Mucosa of descending colon (tissue), 3 donors: ENCODE results near the gene ELL2. TPM values are rescaled to one million over a fixed set of nuclear protein-coding genes. Genes with fewer than 3 reads are reported as not detected.

Experiments
- ATAC-seq: fragments of 200-7000 bp; cut with Tn5 transposase; one replicate; pipeline ENCODE4 v1.9.1; 2020; ENCODE audit warnings: mild to moderate bottlenecking, moderate library complexity
- DNase-seq, 3 donors: peaks; one replicate each; pipeline ENCODE4 v3.0.0-alpha.2; 2020
- H3K36me3 ChIP-seq: fragments of 200-600 bp; one replicate; pipeline ENCODE4 v1.8.0; 2021; ENCODE audit warnings: low read depth, mild to moderate bottlenecking
- H3K4me1 ChIP-seq: fragments of 200-600 bp; one replicate; pipeline ENCODE4 v1.8.0; 2021; ENCODE audit warnings: low read depth, mild to moderate bottlenecking
- H3K4me3 ChIP-seq: fragments of 200-600 bp; one replicate; pipeline ENCODE4 v1.8.0; 2021; ENCODE audit warnings: mild to moderate bottlenecking
- H3K9me3 ChIP-seq: fragments of 200-600 bp; one replicate; pipeline ENCODE4 v1.8.0; 2021; ENCODE audit warnings: mild to moderate bottlenecking
- CTCF ChIP-seq: fragments of 200-600 bp; IDR thresholded peaks from one replicate; pipeline ENCODE4 v1.8.0; 2022; ENCODE audit warnings: antibody characterized with exemption, mild to moderate bottlenecking
- intact Hi-C, 2 donors: fragments of 100-400 bp; cut with DNase I in 1 of 2; cut with micrococcal nuclease in 1 of 2; formaldehyde crosslinking; loops; one replicate each; pipeline versions ENCODE4 v1.11.0 to v1.11.1; 2022; cut with DNase I, micrococcal nuclease
- total RNA-seq, 3 donors: library from RNA; stranded (reverse); fragmentation: NEBNext Ultra II Directional in 2 of 3; extraction: Animal tissue kit (Norgen Biotek cat#: 25700) in 2 of 3; gene quantifications; one replicate each; pipeline versions ENCODE4 v1.2.1 to v1.2.4, GENCODE V29; 2021 to 2023
- donor health status: DM: no; HTN: no; CAD: no; lungs with moderate emphysema.
- donor health status: DM: no; HTN: no; CAD: no.
- donor health status: DM: no; HTN: yes; CAD: no.

ELL2 gene
- total RNA-seq, 3 donors from 2014 or later = 26.9 to 42.7 (median 31.7) TPM

GRCh38 chr5:95901676-95902627 lies 59.7 kb downstream of the ELL2 start:
- TF ChIP-seq CTCF = no peak
- Histone ChIP-seq H3K36me3 (peaks cover 6% of the 10 kb centered on the region), H3K4me1 (no peaks in the 10 kb centered on the region), H3K4me3 (no peak overlapping the region), H3K9me3 (no peaks in the 10 kb centered on the region)
- DNase-seq = no peak
- intact Hi-C loops = no loop called here
- peak; percentile 26 for ATAC-seq

GRCh38 chr5:95900383-95900958 lies 61.2 kb downstream of the ELL2 start:
- ATAC-seq = no peak
- Histone ChIP-seq H3K9me3 (no peaks in the 10 kb centered on the region), H3K4me1 (no peaks in the 10 kb centered on the region), H3K4me3 (no peak overlapping the region), H3K36me3 (peaks cover 6% of the 10 kb centered on the region)
- DNase-seq = no peak
- intact Hi-C loops = no loop called here
- TF ChIP-seq CTCF = no peak

GRCh38 chr5:95899829-95900228 lies 61.8 kb downstream of the ELL2 start:
- no peak for ATAC-seq
- Histone ChIP-seq H3K4me1 (no peaks in the 10 kb centered on the region), H3K9me3 (no peaks in the 10 kb centered on the region), H3K36me3 (peaks cover 6% of the 10 kb centered on the region), H3K4me3 (no peak overlapping the region)
- TF ChIP-seq CTCF = no peak
- intact Hi-C loops = no loop called here
- DNase-seq = no peak

- Histone ChIP-seq H3K4me1 (no peaks in the 10 kb centered on the region), H3K4me3 (no peak overlapping the region), H3K36me3 (peaks cover 6% of the 10 kb centered on the region), H3K9me3 (no peaks in the 10 kb centered on the region)
- ATAC-seq = no peak
- TF ChIP-seq CTCF = no peak
- intact Hi-C loops = no loop called here
- DNase-seq = no peak
Observed at GRCh38 chr5:95899006-95899405, 62.6 kb downstream of the ELL2 start.

- ATAC-seq = no peak
- intact Hi-C loops = no loop called here
- DNase-seq = no peak
- H3K4me1 ChIP-seq = no peaks in the 10 kb centered on the region
- no peaks in the 10 kb centered on the region for H3K9me3 ChIP-seq
- H3K36me3 ChIP-seq = peaks cover 6% of the 10 kb centered on the region
- no peak overlapping the region for H3K4me3 ChIP-seq
- no peak for TF ChIP-seq CTCF
Observed at GRCh38 chr5:95895771-95896170, 65.9 kb downstream of the ELL2 start.
